Ishikawa (cell line): Measurements from ENCODE around the gene TMEM242.

Experiments used
- CEBPB ChIP-seq: IDR thresholded peaks from 2 replicates; pipeline ENCODE4 v1.6.1; 2012
- CREB1 ChIP-seq: IDR thresholded peaks from 2 replicates; pipeline ENCODE4 v1.6.1; 2012; ENCODE audit warnings: low read depth
- EGR1 ChIP-seq: IDR thresholded peaks from 2 replicates; pipeline ENCODE4 v1.6.1; 2012
- EP300 ChIP-seq: IDR thresholded peaks from 2 replicates; pipeline ENCODE4 v1.6.1; 2012; ENCODE audit warnings: borderline replicate concordance
- FOXM1 ChIP-seq: IDR thresholded peaks from 2 replicates; pipeline ENCODE4 v1.6.1; 2012; ENCODE audit warnings: low read depth, borderline replicate concordance
- NFIC ChIP-seq: IDR thresholded peaks from 2 replicates; pipeline ENCODE4 v1.6.1; 2012
- RAD21 ChIP-seq: IDR thresholded peaks from 2 replicates; pipeline ENCODE4 v1.6.1; 2012; ENCODE audit warnings: low read depth
- TAF1 ChIP-seq: IDR thresholded peaks from 2 replicates; pipeline ENCODE4 v1.6.1; 2012; ENCODE audit warnings: low read depth, mild to moderate bottlenecking
- TCF12 ChIP-seq: IDR thresholded peaks from 2 replicates; pipeline ENCODE4 v1.6.1; 2012; ENCODE audit warnings: low read depth
- TEAD4 ChIP-seq: IDR thresholded peaks from 2 replicates; pipeline ENCODE4 v1.6.1; 2012
- USF1 ChIP-seq: IDR thresholded peaks from 2 replicates; pipeline ENCODE4 v1.6.1; 2012
- YY1 ChIP-seq: IDR thresholded peaks from 2 replicates; pipeline ENCODE4 v1.6.1; 2012; ENCODE audit warnings: low read depth
- ZBTB7A ChIP-seq: IDR thresholded peaks from 2 replicates; pipeline ENCODE4 v1.6.1; 2012; ENCODE audit warnings: low read depth
- TF ChIP-seq, protein P1 (sequence below): IDR thresholded peaks from 2 replicates; pipeline ENCODE4 v1.6.1; 2012; ENCODE audit warnings: low read depth, mild to moderate bottlenecking
- TF ChIP-seq, protein P2 (sequence below): IDR thresholded peaks from 2 replicates; pipeline ENCODE4 v1.6.1; 2012

TMEM242 gene

GRCh38 chr6:157290797-157291196 is 32.5 kb downstream of the TMEM242 start:
- TF ChIP-seq, protein P1, sequence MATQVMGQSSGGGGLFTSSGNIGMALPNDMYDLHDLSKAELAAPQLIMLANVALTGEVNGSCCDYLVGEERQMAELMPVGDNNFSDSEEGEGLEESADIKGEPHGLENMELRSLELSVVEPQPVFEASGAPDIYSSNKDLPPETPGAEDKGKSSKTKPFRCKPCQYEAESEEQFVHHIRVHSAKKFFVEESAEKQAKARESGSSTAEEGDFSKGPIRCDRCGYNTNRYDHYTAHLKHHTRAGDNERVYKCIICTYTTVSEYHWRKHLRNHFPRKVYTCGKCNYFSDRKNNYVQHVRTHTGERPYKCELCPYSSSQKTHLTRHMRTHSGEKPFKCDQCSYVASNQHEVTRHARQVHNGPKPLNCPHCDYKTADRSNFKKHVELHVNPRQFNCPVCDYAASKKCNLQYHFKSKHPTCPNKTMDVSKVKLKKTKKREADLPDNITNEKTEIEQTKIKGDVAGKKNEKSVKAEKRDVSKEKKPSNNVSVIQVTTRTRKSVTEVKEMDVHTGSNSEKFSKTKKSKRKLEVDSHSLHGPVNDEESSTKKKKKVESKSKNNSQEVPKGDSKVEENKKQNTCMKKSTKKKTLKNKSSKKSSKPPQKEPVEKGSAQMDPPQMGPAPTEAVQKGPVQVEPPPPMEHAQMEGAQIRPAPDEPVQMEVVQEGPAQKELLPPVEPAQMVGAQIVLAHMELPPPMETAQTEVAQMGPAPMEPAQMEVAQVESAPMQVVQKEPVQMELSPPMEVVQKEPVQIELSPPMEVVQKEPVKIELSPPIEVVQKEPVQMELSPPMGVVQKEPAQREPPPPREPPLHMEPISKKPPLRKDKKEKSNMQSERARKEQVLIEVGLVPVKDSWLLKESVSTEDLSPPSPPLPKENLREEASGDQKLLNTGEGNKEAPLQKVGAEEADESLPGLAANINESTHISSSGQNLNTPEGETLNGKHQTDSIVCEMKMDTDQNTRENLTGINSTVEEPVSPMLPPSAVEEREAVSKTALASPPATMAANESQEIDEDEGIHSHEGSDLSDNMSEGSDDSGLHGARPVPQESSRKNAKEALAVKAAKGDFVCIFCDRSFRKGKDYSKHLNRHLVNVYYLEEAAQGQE, result no peak
- TF ChIP-seq CREB1 (no peak), FOXM1 (no peak), TCF12 (no peak), USF1 (no peak), NFIC (no peak), CEBPB (no peak), ZBTB7A (no peak), RAD21 (no peak), TAF1 (no peak), EP300 (no peak)
- TF ChIP-seq, protein P2, sequence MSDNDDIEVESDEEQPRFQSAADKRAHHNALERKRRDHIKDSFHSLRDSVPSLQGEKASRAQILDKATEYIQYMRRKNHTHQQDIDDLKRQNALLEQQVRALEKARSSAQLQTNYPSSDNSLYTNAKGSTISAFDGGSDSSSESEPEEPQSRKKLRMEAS, result no peak

DNA sequence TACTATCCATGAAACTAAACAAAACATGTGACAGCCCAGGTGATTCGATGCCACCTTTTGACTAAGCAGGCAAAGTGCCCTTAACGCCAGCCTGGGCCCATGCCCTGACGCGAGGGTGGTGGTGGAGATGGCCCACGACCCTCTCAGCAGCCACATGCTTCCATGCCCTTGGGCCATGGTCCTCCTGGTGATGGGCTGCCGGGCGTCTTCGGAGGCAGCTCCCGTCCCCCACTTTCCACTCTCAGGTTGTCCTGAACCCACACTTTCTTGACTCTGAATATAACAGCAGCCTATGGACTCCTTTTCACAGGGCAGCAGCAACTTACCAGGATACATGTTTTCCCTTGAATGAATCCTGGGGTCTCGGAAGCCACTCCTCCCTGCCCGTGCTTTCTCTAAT is 33.6 kb downstream of the TMEM242 start:
- no peak for TF ChIP-seq YY1
- no peak for TF ChIP-seq EP300
- no peak for TF ChIP-seq RAD21
- TF ChIP-seq, protein P1, result no peak
- no peak for TF ChIP-seq ZBTB7A
- TF ChIP-seq NFIC, result no peak
- TF ChIP-seq EGR1, result no peak
- no peak for TF ChIP-seq USF1
- TF ChIP-seq FOXM1, result no peak
- no peak for TF ChIP-seq TCF12
- TF ChIP-seq, protein P2, result no peak
- TF ChIP-seq CREB1, result no peak
- TF ChIP-seq CEBPB, result no peak
- TF ChIP-seq TEAD4, result no peak
- no peak for TF ChIP-seq TAF1

- TF ChIP-seq CEBPB (no peak), TCF12 (no peak), EP300 (no peak), NFIC (no peak), FOXM1 (no peak), EGR1 (no peak), TEAD4 (no peak), USF1 (no peak), RAD21 (no peak), TAF1 (no peak), CREB1 (no peak), ZBTB7A (no peak), YY1 (no peak)
- TF ChIP-seq, protein P1, result no peak
- TF ChIP-seq, protein P2, result no peak
These were observed 34.7 kb downstream of the TMEM242 start for GRCh38 chr6:157288575-157288974.

DNA sequence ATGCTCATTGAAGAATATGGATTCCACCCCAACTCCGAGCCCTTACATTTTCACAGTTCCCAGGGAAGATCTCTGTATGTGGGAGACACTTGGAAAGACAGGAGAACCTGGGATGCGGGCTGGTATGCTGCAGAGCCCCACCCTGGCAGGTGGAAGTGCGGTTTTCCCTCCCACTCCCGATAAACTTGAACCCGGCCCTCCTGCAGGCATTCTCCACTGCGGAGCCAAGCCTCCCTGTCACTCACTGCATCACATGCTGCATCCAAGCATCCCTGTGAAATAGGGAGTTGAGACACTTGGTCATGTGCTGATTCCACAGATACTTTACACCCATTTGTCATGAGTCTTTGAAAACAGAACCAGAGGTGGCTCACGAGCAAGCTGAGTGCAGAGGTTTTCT is 35.4 kb downstream of the TMEM242 start:
- TF ChIP-seq FOXM1 (no peak), TEAD4 (no peak), CREB1 (no peak), ZBTB7A (no peak), YY1 (no peak), TAF1 (no peak), RAD21 (no peak), EGR1 (no peak)
- TF ChIP-seq, protein P1, result no peak
